OCI-LY7 (cell line): ENCODE data around the gene ILKAP. TPM values are rescaled to one million over a fixed set of nuclear protein-coding genes. Genes with fewer than 3 reads are reported as not detected.

Source experiments
- BruUV-seq: library from RNA; stranded (reverse); fragments of 400-500 nt; replicated peaks from 2 replicates; lab custom pipeline; 2021; lab: Mats Ljungman, UMichigan
- CTCF ChIA-PET: fragments of 300-600 bp; sonication (Branson Sonifier 250); formaldehyde crosslinking; loops from one replicate; lab custom pipeline; 2022; ENCODE audit warnings: antibody characterized with exemption; ENCODE audit not compliant: unreplicated experiment; lab: Charles Lee
- POLR2A ChIA-PET: fragments of 300-600 bp; sonication (Branson Sonifier 250); formaldehyde crosslinking; loops from one replicate; lab custom pipeline; 2022; ENCODE audit warnings: antibody characterized with exemption; lab: Charles Lee
- DNase-seq: peaks from one replicate; pipeline ENCODE4 v3.0.0-alpha.2; 2015; ENCODE audit warnings: low spot score
- H2AFZ ChIP-seq: fragments of 200-600 bp; sonication (generic), shearing (Covaris generic); 2 replicates; pipeline ENCODE4 v1.6.1; 2014; ENCODE audit warnings: mild to moderate bottlenecking, antibody characterized with exemption, low read length, moderate library complexity
- H3K27ac ChIP-seq: fragments of 200-600 bp; sonication (generic); 2 replicates; pipeline ENCODE4 v1.5.1; 2014; ENCODE audit warnings: mixed run types, low read depth, mild to moderate bottlenecking, moderate library complexity, low read length, inconsistent platforms; ENCODE audit not compliant: poor library complexity, severe bottlenecking
- H3K36me3 ChIP-seq: fragments of 200-600 bp; sonication (generic); 2 replicates; pipeline ENCODE4 v1.6.1; 2014; ENCODE audit warnings: mild to moderate bottlenecking, antibody characterized with exemption, low read length, moderate library complexity, mixed read lengths; ENCODE audit not compliant: insufficient read depth
- H3K4me1 ChIP-seq: fragments of 200-600 bp; sonication (generic); 2 replicates; pipeline ENCODE4 v1.5.1; 2014; ENCODE audit warnings: mild to moderate bottlenecking, low read length; ENCODE audit not compliant: insufficient read depth, poor library complexity, severe bottlenecking
- H3K4me2 ChIP-seq: fragments of 200-600 bp; sonication (generic); 2 replicates; pipeline ENCODE4 v1.6.1; 2014; ENCODE audit warnings: mild to moderate bottlenecking, low read length
- H3K4me3 ChIP-seq: fragments of 200-600 bp; sonication (generic); 2 replicates; pipeline ENCODE4 v1.5.1; 2014; ENCODE audit warnings: mild to moderate bottlenecking, low read depth, low read length; ENCODE audit not compliant: poor library complexity, severe bottlenecking
- H3K79me2 ChIP-seq: fragments of 200-600 bp; sonication (generic); 2 replicates; pipeline ENCODE4 v1.6.1; 2016; ENCODE audit warnings: low read depth, mild to moderate bottlenecking, low read length, moderate library complexity, mixed read lengths; ENCODE audit not compliant: insufficient read depth
- H3K9me2 ChIP-seq: fragments of 200-600 bp; sonication (generic); 2 replicates; pipeline ENCODE4 v1.6.1; 2016; ENCODE audit warnings: mild to moderate bottlenecking, low read length, mixed read lengths; ENCODE audit not compliant: insufficient read depth
- H3K9me3 ChIP-seq: fragments of 200-600 bp; sonication (generic); 2 replicates; pipeline ENCODE4 v1.6.1; 2014; ENCODE audit warnings: mild to moderate bottlenecking, mixed run types, low read length, mixed read lengths
- H4K20me1 ChIP-seq: fragments of 200-600 bp; sonication (generic); 2 replicates; pipeline ENCODE4 v1.6.1; 2014; ENCODE audit warnings: mild to moderate bottlenecking, antibody characterized with exemption, low read length, moderate library complexity, mixed read lengths; ENCODE audit not compliant: insufficient read depth
- CTCF ChIP-seq: fragments of 200-600 bp; sonication (generic); conservative IDR thresholded peaks from 2 replicates; pipeline ENCODE4 v1.5.1; 2014; ENCODE audit warnings: mild to moderate bottlenecking, antibody characterized with exemption, low read length, moderate library complexity, mixed read lengths
- EZH2phosphoT487 ChIP-seq: fragments of 200-600 bp; sonication (generic); IDR thresholded peaks from 2 replicates; pipeline ENCODE4 v1.6.1; 2018; ENCODE audit warnings: low read depth, borderline replicate concordance, mild to moderate bottlenecking, mixed run types, antibody characterized with exemption, low read length, moderate library complexity, mixed read lengths
- intact Hi-C: fragments of 100-400 bp; cut with micrococcal nuclease; formaldehyde crosslinking; loops from one replicate; pipeline ENCODE4 v1.10.0; 2022; ENCODE audit not compliant: unreplicated experiment
- total RNA-seq, 2 experiments: library from RNA; depleted of rRNA in 1 of 2; stranded (reverse); fragments of >200 nt in 1 of 2; shearing (Covaris generic) in 1 of 2; gene quantifications; 2 replicates each; pipeline ENCODE4 v1.2.3, GENCODE V29; 2014 to 2022

The ILKAP gene
- total RNA-seq, 2 experiments from 2014 or later = 33.1 to 61.8 TPM

- intact Hi-C loops = no loop called here
- Histone ChIP-seq H3K27ac (no peak overlapping the region), H3K4me1 (peaks cover 22% of the 10 kb centered on the region), H4K20me1 (no peaks in the 10 kb centered on the region), H3K79me2 (no peaks in the 10 kb centered on the region), H3K36me3 (no peaks in the 10 kb centered on the region), H2AFZ (no peak overlapping the region), H3K4me3 (no peak overlapping the region), H3K4me2 (no peak overlapping the region), H3K9me3 (no peaks in the 10 kb centered on the region), H3K9me2 (no peaks in the 10 kb centered on the region)
- ChIA-PET POLR2A (interaction anchor here (0.6 to 1.2 kb wide), 2 partner anchors 34 to 1354 kb away, joined by 3 to 4 read pairs; no protein-coding TSS in a partner anchor), CTCF (no interaction called here)
- DNase-seq = no peak
- BruUV-seq = no TSS peak
- no peak for TF ChIP-seq CTCF
- TF ChIP-seq EZH2phosphoT487 = no peak
Measured at GRCh38 chr2:238142382-238143205, 60.9 kb downstream of the ILKAP start.

GRCh38 chr2:238141541-238142318, 61.8 kb downstream of the ILKAP start:
- H3K36me3 ChIP-seq = no peaks in the 10 kb centered on the region
- TF ChIP-seq EZH2phosphoT487 (no peak), CTCF (no peak)
- CTCF ChIA-PET = no interaction called here
- H3K79me2 ChIP-seq = no peaks in the 10 kb centered on the region
- H3K9me2 ChIP-seq = no peaks in the 10 kb centered on the region
- intact Hi-C loops = no loop called here
- no peak overlapping the region for H3K27ac ChIP-seq
- H3K4me2 ChIP-seq = no peak overlapping the region
- H4K20me1 ChIP-seq = no peaks in the 10 kb centered on the region
- peaks cover 16% of the 10 kb centered on the region for H3K4me1 ChIP-seq
- no peaks in the 10 kb centered on the region for H3K9me3 ChIP-seq
- no peak overlapping the region for H2AFZ ChIP-seq
- no peak overlapping the region for H3K4me3 ChIP-seq
- DNase-seq = no peak
- POLR2A ChIA-PET = interaction anchor here (0.6 to 1.2 kb wide), 2 partner anchors 33 to 1353 kb away, joined by 3 to 4 read pairs; no protein-coding TSS in a partner anchor
- no TSS peak for BruUV-seq
